ENCODE results near the gene SLC29A1.
A peak's percentile ranks its signal among the peaks of the same experiment; 100 is the strongest.

The SLC29A1 gene

GRCh38 chr6:44237021-44237812 lies 13.8 kb downstream of the SLC29A1 start:
- peak; percentile 82 for DNase-seq (ENCODE audit: low spot score)

- peak; percentile 82 for DNase-seq (ENCODE audit: low spot score)
Measured at GRCh38 chr6:44237813-44238433, 14.5 kb downstream of the SLC29A1 start.

- no peak for DNase-seq (ENCODE audit: low spot score)
Measured at GRCh38 chr6:44238687-44239350, 15.4 kb downstream of the SLC29A1 start.

- DNase-seq (ENCODE audit: low spot score): no peak
Measured at GRCh38 chr6:44243345-44243744, 19.9 kb downstream of the SLC29A1 start.

GRCh38 chr6:44245391-44245911 lies 22.1 kb downstream of the SLC29A1 start:
- DNase-seq (ENCODE audit: low spot score): no peak

- peak; percentile 87 for DNase-seq (ENCODE audit: low spot score)
Measured at GRCh38 chr6:44245912-44246662, 22.7 kb downstream of the SLC29A1 start.

- peak; percentile 99 for DNase-seq (ENCODE audit: low spot score)
Measured at GRCh38 chr6:44246663-44247337, 23.4 kb downstream of the SLC29A1 start, which contains the start of gene HSP90AB1. HSP90AB1 (plus strand) TSS chr6:44247101; CDS start chr6:44248630, 1,529 bp downstream.

GRCh38 chr6:44247338-44248302 lies 24.2 kb downstream of the SLC29A1 start:
- peak; percentile 80 for DNase-seq (ENCODE audit: low spot score)

- no peak for DNase-seq (ENCODE audit: low spot score)
Measured at GRCh38 chr6:44248579-44248978, 25.2 kb downstream of the SLC29A1 start.

- DNase-seq (ENCODE audit: low spot score): no peak
Measured at GRCh38 chr6:44249082-44249748, 25.8 kb downstream of the SLC29A1 start.

GRCh38 chr6:44250067-44250717 lies 26.8 kb downstream of the SLC29A1 start:
- no peak for DNase-seq (ENCODE audit: low spot score)

GRCh38 chr6:44250718-44251123 lies 27.3 kb downstream of the SLC29A1 start:
- no peak for DNase-seq (ENCODE audit: low spot score)

GRCh38 chr6:44251576-44252524 lies 28.5 kb downstream of the SLC29A1 start:
- DNase-seq (ENCODE audit: low spot score): no peak

GRCh38 chr6:44253307-44254101 lies 30.1 kb downstream of the SLC29A1 start:
- peak; percentile 70 for DNase-seq (ENCODE audit: low spot score)

- DNase-seq (ENCODE audit: low spot score): no peak
Measured at GRCh38 chr6:44254191-44255104, 31.1 kb downstream of the SLC29A1 start.
